Endothelial cell of umbilical vein (primary cell): ENCODE measurements around the gene WNT6. TPM values are rescaled to one million over a fixed set of nuclear protein-coding genes. Genes with fewer than 3 reads are reported as not detected.

Experiments used
- BruUV-seq: library from RNA; stranded (reverse); fragments of 400-500 nt; replicated peaks from 2 replicates; lab custom pipeline; 2021; lab: Mats Ljungman, UMichigan
- CTCF ChIA-PET: fragments of 300-600, 350-600 bp; sonication (Branson Sonifier 250); formaldehyde crosslinking; loops from one replicate; lab custom pipeline; 2021; ENCODE audit warnings: antibody characterized with exemption, inconsistent platforms; lab: Charles Lee
- POLR2A ChIA-PET: fragments of 300-600, 350-600 bp; sonication (Branson Sonifier 250); formaldehyde crosslinking; loops from one replicate; lab custom pipeline; 2021; ENCODE audit warnings: antibody characterized with exemption, inconsistent platforms; lab: Charles Lee
- DNase-seq: peaks from one replicate; pipeline ENCODE4 v3.0.0-alpha.2; 2011; ENCODE audit warnings: low read depth, low spot score
- FAIRE-seq: peaks from 2 replicates; lab custom pipeline; 2011; peaks lifted over from hg19 to GRCh38; lab: Jason Lieb, UNC
- H2AFZ ChIP-seq: 2 replicates; pipeline ENCODE4 v1.6.0; 2012; ENCODE audit warnings: low read depth, low read length, control low read depth, inconsistent platforms
- H3K27ac ChIP-seq: 2 replicates; pipeline ENCODE4 v1.5.1; 2011; ENCODE audit warnings: low read depth, mild to moderate bottlenecking, control low read depth, low read length, moderate library complexity; ENCODE audit not compliant: insufficient read depth
- H3K27me3 ChIP-seq, 2 experiments: 2 replicates each; pipeline versions ENCODE4 v1.6.0 to v1.6.1; 2011; ENCODE audit warnings: low read length in 2 of 2, mixed read lengths in 1 of 2; ENCODE audit not compliant: control insufficient read depth in 2 of 2, insufficient read depth in 2 of 2
- H3K36me3 ChIP-seq, 2 experiments: 2 replicates in 1 of 2; 3 replicates in 1 of 2; pipeline ENCODE4 v1.5.1; 2011; ENCODE audit warnings: low read length in 2 of 2, mild to moderate bottlenecking in 1 of 2, moderate library complexity in 1 of 2; ENCODE audit not compliant: control insufficient read depth in 2 of 2, insufficient read depth in 2 of 2; ENCODE audit errors: extremely low read depth in 1 of 2
- H3K4me1 ChIP-seq: 3 replicates; pipeline ENCODE4 v1.5.1; 2011; ENCODE audit warnings: mild to moderate bottlenecking, low read length; ENCODE audit not compliant: control insufficient read depth, insufficient read depth; ENCODE audit errors: extremely low read depth
- H3K4me2 ChIP-seq: 2 replicates; pipeline ENCODE4 v1.6.1; 2011; ENCODE audit warnings: low read length, control low read depth, mixed read lengths; ENCODE audit not compliant: insufficient read depth
- H3K4me3 ChIP-seq, 3 experiments: fragments of 200-600 bp in 1 of 3; sonication (generic), shearing (Covaris generic) in 1 of 3; replicated peaks in 1 of 3; 2 replicates each; pipeline ENCODE4 v1.5.1; 2011 to 2016; ENCODE audit warnings: control low read depth in 3 of 3, low read length in 3 of 3, mild to moderate bottlenecking in 2 of 3, inconsistent platforms in 1 of 3, low read depth in 1 of 3, moderate library complexity in 1 of 3; ENCODE audit not compliant: insufficient read depth in 1 of 3
- H3K79me2 ChIP-seq: 2 replicates; pipeline ENCODE4 v1.6.0; 2012; ENCODE audit warnings: low read length, inconsistent platforms; ENCODE audit not compliant: control insufficient read depth, insufficient read depth
- H3K9ac ChIP-seq: replicated peaks from 2 replicates; pipeline ENCODE3; 2011; ENCODE audit warnings: low read length, control low read depth; ENCODE audit not compliant: insufficient read depth; ENCODE audit errors: extremely low read depth
- H3K9me1 ChIP-seq: replicated peaks from 3 replicates; pipeline ENCODE4 v1.6.0; 2011; ENCODE audit warnings: mild to moderate bottlenecking, low read length; ENCODE audit not compliant: control insufficient read depth, insufficient read depth; ENCODE audit errors: extremely low read depth
- H3K9me3 ChIP-seq: replicated peaks from 2 replicates; pipeline ENCODE4 v1.5.1; 2012; ENCODE audit warnings: low read length, inconsistent platforms; ENCODE audit not compliant: control insufficient read depth, insufficient read depth
- H4K20me1 ChIP-seq: replicated peaks from 2 replicates; pipeline ENCODE3; 2011; ENCODE audit warnings: mild to moderate bottlenecking, low read length; ENCODE audit not compliant: control insufficient read depth, insufficient read depth; ENCODE audit errors: extremely low read depth
- CTCF ChIP-seq, 2 donors: IDR thresholded peaks; 1 replicate in 1 of 2; 2 replicates in 1 of 2; pipeline ENCODE4 v1.5.1; 2011; ENCODE audit warnings: low read length in 2 of 2, mild to moderate bottlenecking in 2 of 2, moderate library complexity in 2 of 2, control low read depth in 1 of 2, inconsistent platforms in 1 of 2, low read depth in 1 of 2; ENCODE audit not compliant: insufficient read depth in 1 of 2; ENCODE audit errors: extremely low read depth in 1 of 2
- EZH2 ChIP-seq: IDR thresholded peaks from 2 replicates; pipeline ENCODE4 v1.6.1; 2012; ENCODE audit warnings: borderline replicate concordance, low read depth, mild to moderate bottlenecking, moderate library complexity, low read length, inconsistent platforms; ENCODE audit not compliant: severe bottlenecking
- FOS ChIP-seq: IDR thresholded peaks from 2 replicates; pipeline ENCODE4 v1.6.1; 2011; ENCODE audit warnings: mild to moderate bottlenecking, low read length, moderate library complexity, borderline replicate concordance; ENCODE audit not compliant: insufficient read depth
- GATA2 ChIP-seq: IDR thresholded peaks from 2 replicates; pipeline ENCODE4 v1.7.0; 2011; ENCODE audit warnings: low read depth, mild to moderate bottlenecking, moderate library complexity, mixed read lengths, low read length; ENCODE audit not compliant: insufficient read length, insufficient read depth
- JUN ChIP-seq: IDR thresholded peaks from 2 replicates; pipeline ENCODE4 v1.6.1; 2011; ENCODE audit warnings: borderline replicate concordance, low read depth; ENCODE audit not compliant: insufficient read length, insufficient read depth
- MYC ChIP-seq: IDR thresholded peaks from one replicate; pipeline ENCODE4 v1.6.1; 2011; ENCODE audit warnings: mild to moderate bottlenecking, low read depth, low read length
- POLR2A ChIP-seq: IDR thresholded peaks from 2 replicates; pipeline ENCODE4 v1.6.1; 2012; ENCODE audit warnings: low read depth, mild to moderate bottlenecking, control low read depth, low read length
- POLR2AphosphoS5 ChIP-seq: IDR thresholded peaks from 2 replicates; pipeline ENCODE4 v1.6.1; 2012; ENCODE audit warnings: low read depth, mild to moderate bottlenecking, control low read depth, low read length, moderate library complexity; ENCODE audit not compliant: insufficient read depth
- dilution Hi-C: fragments of 300-500 bp; cut with MboI; formaldehyde crosslinking; loops from one replicate; pipeline ENCODE4 v1.15.0; 2019; ENCODE audit warnings: low sequenced_read_pairs; ENCODE audit not compliant: extremely low pct_ligation_motif_present
- intact Hi-C: fragments of 100-400 bp; cut with micrococcal nuclease; formaldehyde crosslinking; loops from one replicate; pipeline ENCODE4 v1.10.0; 2022
- polyA plus RNA-seq, 4 experiments: library from polyadenylated mRNA; depleted of rRNA in 3 of 4; stranded (reverse) in 3 of 4; unstranded in 1 of 4; fragments of >200 nt; gene quantifications; 2 replicates each; pipeline versions ENCODE4 v1.2.1 to v1.2.3, GENCODE V29; 2011 to 2012; ENCODE audit warnings: missing spikeins in 1 of 4
- total RNA-seq: library from RNA; stranded (reverse); gene quantifications from 2 replicates; pipeline ENCODE4 v1.2.3, GENCODE V29; 2021
- TF ChIP-seq, protein P1 (sequence below): IDR thresholded peaks from 2 replicates; pipeline ENCODE4 v1.6.1; 2011; ENCODE audit not compliant: insufficient read depth, insufficient read length

WNT6 gene
- total and polyA plus RNA-seq, 2 donors (not counting 3 experiments of a cell fraction or from before 2014, with no cell fraction given): not detected

DNA sequence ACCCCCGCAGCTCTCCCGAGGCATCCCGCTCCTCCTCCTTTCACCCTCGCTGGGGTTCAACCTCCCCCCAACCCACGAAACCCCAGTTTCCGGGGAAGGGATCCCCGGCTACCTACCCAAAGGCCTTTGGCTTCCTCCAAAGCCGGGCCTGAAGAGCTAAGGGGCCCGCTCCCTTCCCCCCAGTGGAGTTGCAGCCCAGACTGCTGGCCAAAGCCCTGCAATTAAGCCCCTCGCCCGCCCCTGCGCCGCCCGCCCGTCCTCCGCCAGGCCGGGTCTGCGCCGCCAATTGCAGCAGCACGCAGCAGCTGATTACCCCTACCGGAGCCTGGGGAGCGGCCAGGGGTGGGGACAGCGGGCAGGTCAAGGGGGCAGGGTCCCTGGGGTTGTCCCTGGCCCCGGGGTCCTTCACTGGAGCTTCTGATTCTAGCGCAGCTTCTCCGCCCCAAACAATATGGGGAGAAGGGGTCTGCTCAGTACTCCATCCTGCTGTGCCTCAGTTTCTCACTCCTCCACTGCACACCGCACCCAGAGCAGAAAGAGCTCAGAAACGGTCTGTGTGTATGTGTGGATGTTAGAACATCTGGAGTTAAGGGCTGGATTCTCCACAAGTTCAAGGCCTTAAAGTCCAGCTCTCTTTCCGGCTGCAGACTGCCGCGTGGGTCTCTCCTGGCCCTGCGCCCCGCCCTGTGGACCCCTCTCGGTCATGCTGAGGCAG, 37.9 kb downstream of the WNT6 start:
- Histone ChIP-seq H3K27me3 (peaks cover 69 to 75% of the 10 kb centered on the region in 2 experiments), H3K9me3 (no peaks in the 10 kb centered on the region), H3K4me3 (no peak overlapping the region), H3K79me2 (no peaks in the 10 kb centered on the region), H3K9ac (no peak overlapping the region), H2AFZ (no peak overlapping the region), H3K4me1 (no peaks in the 10 kb centered on the region), H3K27ac (no peak overlapping the region), H4K20me1 (no peaks in the 10 kb centered on the region), H3K36me3 (no peaks in the 10 kb centered on the region), H3K4me2 (no peak overlapping the region), H3K9me1 (no peaks in the 10 kb centered on the region)
- CTCF ChIA-PET: interaction anchor here (0.9 to 10.0 kb wide), 38 partner anchors 9 to 397 kb away, joined by 3 to 362 read pairs (median 5); partner anchors contain the start of genes CDK5R2, TTLL4 and WNT10A
- dilution Hi-C loops: no loop called here
- DNase-seq: no peak
- no peak for TF ChIP-seq MYC
- no peak for TF ChIP-seq JUN
- no peak for TF ChIP-seq POLR2AphosphoS5
- TF ChIP-seq, protein P1, sequence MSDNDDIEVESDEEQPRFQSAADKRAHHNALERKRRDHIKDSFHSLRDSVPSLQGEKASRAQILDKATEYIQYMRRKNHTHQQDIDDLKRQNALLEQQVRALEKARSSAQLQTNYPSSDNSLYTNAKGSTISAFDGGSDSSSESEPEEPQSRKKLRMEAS: no peak
- no peak for TF ChIP-seq POLR2A
- no peak for TF ChIP-seq CTCF (IDR thresholded peaks at IDR 0.05; ENCODE audit: extremely low read depth in 1 of 2, insufficient read depth in 1 of 2, low read depth in 1 of 2, low read length in 2 of 2)
- no peak for TF ChIP-seq GATA2
- no peak for TF ChIP-seq FOS
- TF ChIP-seq EZH2: no peak
- no peak for FAIRE-seq
- BruUV-seq: no TSS peak
- POLR2A ChIA-PET: no interaction called here
- intact Hi-C loops: loop anchor here (1.0 kb wide), 2 partner anchors 21 to 44 kb away; no protein-coding TSS in a partner anchor
